GM19023 (cell line): Measurements from ENCODE around the gene CAMK1D.

Experiments
- ATAC-seq: cut with Tn5 transposase; IDR thresholded peaks from one replicate; pipeline ENCODE4 v1.9.1; 2021; ENCODE audit warnings: mild to moderate bottlenecking, moderate library complexity; ENCODE audit not compliant: unreplicated experiment

Gene CAMK1D

GRCh38 chr10:12780634-12781601 is 431.6 kb downstream of the CAMK1D start:
- no peak for ATAC-seq

- no peak for ATAC-seq
Observed at GRCh38 chr10:12781976-12782375, 432.6 kb downstream of the CAMK1D start.

- no peak for ATAC-seq
Observed at GRCh38 chr10:12782537-12782936, 433.2 kb downstream of the CAMK1D start.

- ATAC-seq, result no peak
Observed at GRCh38 chr10:12783293-12783692, 433.9 kb downstream of the CAMK1D start.

GRCh38 chr10:12784646-12785045 is 435.3 kb downstream of the CAMK1D start:
- no peak for ATAC-seq

GRCh38 chr10:12785415-12785831 is 436.1 kb downstream of the CAMK1D start:
- ATAC-seq, result no peak

GRCh38 chr10:12787297-12787696 is 437.9 kb downstream of the CAMK1D start:
- no peak for ATAC-seq

GRCh38 chr10:12788277-12788676 is 438.9 kb downstream of the CAMK1D start:
- no peak for ATAC-seq

- no peak for ATAC-seq
Observed at GRCh38 chr10:12790270-12790669, 440.9 kb downstream of the CAMK1D start.

- no peak for ATAC-seq
Observed at GRCh38 chr10:12791728-12792127, 442.4 kb downstream of the CAMK1D start.

GRCh38 chr10:12792889-12793556 is 443.7 kb downstream of the CAMK1D start:
- ATAC-seq, result no peak

- no peak for ATAC-seq
Observed at GRCh38 chr10:12795315-12796110, 446.2 kb downstream of the CAMK1D start.

GRCh38 chr10:12796401-12797160 is 447.2 kb downstream of the CAMK1D start:
- ATAC-seq, result no peak

GRCh38 chr10:12797471-12798262 is 448.3 kb downstream of the CAMK1D start:
- no peak for ATAC-seq

GRCh38 chr10:12799144-12799543 is 449.8 kb downstream of the CAMK1D start:
- ATAC-seq, result no peak

GRCh38 chr10:12799714-12800113 is 450.4 kb downstream of the CAMK1D start:
- no peak for ATAC-seq

GRCh38 chr10:12800302-12800701 is 451.0 kb downstream of the CAMK1D start:
- no peak for ATAC-seq

- ATAC-seq, result no peak
Observed at GRCh38 chr10:12801214-12802087, 452.1 kb downstream of the CAMK1D start.

- ATAC-seq, result no peak
Observed at GRCh38 chr10:12803776-12804175, 454.4 kb downstream of the CAMK1D start.
